Endodermal cell (in vitro differentiated cells): ENCODE measurements around the gene SON. TPM values are rescaled to one million over a fixed set of nuclear protein-coding genes. Genes with fewer than 3 reads are reported as not detected.

Source experiments
- DNase-seq: peaks from one replicate; pipeline ENCODE4 v3.0.0-alpha.2; 2017
- H3K27ac ChIP-seq: 2 replicates; pipeline ENCODE4 v1.5.1; 2013; ENCODE audit warnings: mild to moderate bottlenecking, low read depth, low read length, moderate library complexity
- H3K27me3 ChIP-seq: 2 replicates; pipeline ENCODE4 v1.6.1; 2013; ENCODE audit warnings: mild to moderate bottlenecking, low read length, moderate library complexity; ENCODE audit not compliant: insufficient read depth, control insufficient read depth, poor library complexity, severe bottlenecking
- H3K36me3 ChIP-seq: 2 replicates; pipeline ENCODE4 v1.7.0; 2013; ENCODE audit warnings: mild to moderate bottlenecking, low read length, moderate library complexity; ENCODE audit not compliant: control insufficient read depth, insufficient read depth
- H3K4me1 ChIP-seq: one replicate; pipeline ENCODE4 v1.7.0; 2013; ENCODE audit warnings: low read length; ENCODE audit not compliant: control insufficient read depth, insufficient read depth
- H3K4me3 ChIP-seq: 2 replicates; pipeline ENCODE4 v1.5.1; 2013; ENCODE audit warnings: mild to moderate bottlenecking, low read length, moderate library complexity
- H3K9ac ChIP-seq: 2 replicates; pipeline ENCODE4 v1.6.1; 2013; ENCODE audit warnings: mild to moderate bottlenecking, low read length, moderate library complexity; ENCODE audit not compliant: poor library complexity, severe bottlenecking; ENCODE audit errors: extremely low read depth
- H3K9me3 ChIP-seq: 2 replicates; pipeline ENCODE4 v1.6.1; 2013; ENCODE audit warnings: mild to moderate bottlenecking, low read length, moderate library complexity; ENCODE audit not compliant: control insufficient read depth
- H3K27ac Mint-ChIP-seq: 2 replicates; pipeline ENCODE4 v1.8.0; 2020; ENCODE audit warnings: mixed read lengths
- H3K27me3 Mint-ChIP-seq: 2 replicates; pipeline ENCODE4 v1.8.0; 2021; ENCODE audit warnings: mild to moderate bottlenecking, mixed read lengths; ENCODE audit not compliant: insufficient read depth
- H3K36me3 Mint-ChIP-seq: 2 replicates; pipeline ENCODE4 v1.8.0; 2020; ENCODE audit warnings: low read depth, mixed read lengths
- H3K4me1 Mint-ChIP-seq: 2 replicates; pipeline ENCODE4 v1.8.0; 2020; ENCODE audit warnings: mixed read lengths
- H3K4me3 Mint-ChIP-seq: 2 replicates; pipeline ENCODE4 v1.8.0; 2020; ENCODE audit warnings: mild to moderate bottlenecking, moderate library complexity, mixed read lengths
- H3K9me3 Mint-ChIP-seq: 2 replicates; pipeline ENCODE4 v1.8.0; 2020; ENCODE audit warnings: mild to moderate bottlenecking, mixed read lengths
- WGBS, 2 experiments: methylation state at CpG; one replicate each; pipeline versions ENCODE4 v1.1.5 to v1.1.7; 2013; ENCODE audit warnings: missing lambda C conversion rate in 2 of 2, mixed read lengths in 1 of 2; ENCODE audit not compliant: insufficient coverage in 1 of 2, insufficient read length in 1 of 2; 5-methylcytosine and 5-hydroxymethylcytosine counted together
- total RNA-seq, 2 donors: library from RNA; stranded (reverse); fragmentation: NEBNext Ultra II Directional in 1 of 2; extraction: Animal tissue kit (Norgen Biotek cat#: 25700) in 1 of 2; gene quantifications; 2 replicates in 1 of 2; 3 replicates in 1 of 2; pipeline ENCODE4 v1.2.1, GENCODE V29; 2021
- TF ChIP-seq, protein P1 (sequence below): fragments of 200-600 bp; sonication (generic); conservative IDR thresholded peaks from 2 replicates; pipeline ENCODE4 v1.5.0; 2021; ENCODE audit warnings: antibody characterized with exemption, mild to moderate bottlenecking

Gene SON
- total RNA-seq, 2 donors from 2014 or later, result 283 to 337 TPM

DNA sequence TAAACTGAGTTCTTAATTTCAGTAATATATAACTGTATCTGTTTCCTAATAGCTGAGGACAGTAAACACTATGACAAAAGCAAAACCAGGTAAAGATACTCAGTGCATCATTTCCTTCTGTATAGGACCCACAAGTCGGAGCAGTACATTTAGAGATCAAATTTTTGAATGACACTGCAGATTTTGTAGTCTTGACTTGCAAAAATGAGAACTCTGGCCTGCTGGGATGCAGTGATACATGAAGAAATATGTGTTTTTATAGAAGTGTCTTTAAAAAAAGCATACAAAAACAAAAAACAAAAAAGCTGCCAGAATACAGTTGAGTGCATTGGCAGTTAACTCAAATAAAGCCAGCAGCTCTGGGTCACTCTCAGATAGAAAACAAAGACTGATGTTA, 19.9 kb upstream of the SON start:
- H3K36me3 Mint-ChIP-seq, result peaks cover 65% of the 10 kb centered on the region
- Histone ChIP-seq H3K27ac (no peak overlapping the region), H3K9me3 (no peaks in the 10 kb centered on the region), H3K36me3 (peaks cover 92% of the 10 kb centered on the region), H3K4me3 (no peak overlapping the region), H3K4me1 (no peaks in the 10 kb centered on the region), H3K27me3 (no peaks in the 10 kb centered on the region), H3K9ac (no peak overlapping the region)
- no peak overlapping the region for H3K27ac Mint-ChIP-seq
- no peaks in the 10 kb centered on the region for H3K4me1 Mint-ChIP-seq
- no peaks in the 10 kb centered on the region for H3K9me3 Mint-ChIP-seq
- TF ChIP-seq, protein P1, sequence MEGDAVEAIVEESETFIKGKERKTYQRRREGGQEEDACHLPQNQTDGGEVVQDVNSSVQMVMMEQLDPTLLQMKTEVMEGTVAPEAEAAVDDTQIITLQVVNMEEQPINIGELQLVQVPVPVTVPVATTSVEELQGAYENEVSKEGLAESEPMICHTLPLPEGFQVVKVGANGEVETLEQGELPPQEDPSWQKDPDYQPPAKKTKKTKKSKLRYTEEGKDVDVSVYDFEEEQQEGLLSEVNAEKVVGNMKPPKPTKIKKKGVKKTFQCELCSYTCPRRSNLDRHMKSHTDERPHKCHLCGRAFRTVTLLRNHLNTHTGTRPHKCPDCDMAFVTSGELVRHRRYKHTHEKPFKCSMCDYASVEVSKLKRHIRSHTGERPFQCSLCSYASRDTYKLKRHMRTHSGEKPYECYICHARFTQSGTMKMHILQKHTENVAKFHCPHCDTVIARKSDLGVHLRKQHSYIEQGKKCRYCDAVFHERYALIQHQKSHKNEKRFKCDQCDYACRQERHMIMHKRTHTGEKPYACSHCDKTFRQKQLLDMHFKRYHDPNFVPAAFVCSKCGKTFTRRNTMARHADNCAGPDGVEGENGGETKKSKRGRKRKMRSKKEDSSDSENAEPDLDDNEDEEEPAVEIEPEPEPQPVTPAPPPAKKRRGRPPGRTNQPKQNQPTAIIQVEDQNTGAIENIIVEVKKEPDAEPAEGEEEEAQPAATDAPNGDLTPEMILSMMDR, result no peak
- no peak for DNase-seq
- WGBS, 2 experiments, result 96% methylated on average over 1 of the region's 1 CpG; no CpG with 5 or more reads in 1 of the 2 experiments
- H3K27me3 Mint-ChIP-seq, result no peaks in the 10 kb centered on the region
- no peak overlapping the region for H3K4me3 Mint-ChIP-seq

DNA sequence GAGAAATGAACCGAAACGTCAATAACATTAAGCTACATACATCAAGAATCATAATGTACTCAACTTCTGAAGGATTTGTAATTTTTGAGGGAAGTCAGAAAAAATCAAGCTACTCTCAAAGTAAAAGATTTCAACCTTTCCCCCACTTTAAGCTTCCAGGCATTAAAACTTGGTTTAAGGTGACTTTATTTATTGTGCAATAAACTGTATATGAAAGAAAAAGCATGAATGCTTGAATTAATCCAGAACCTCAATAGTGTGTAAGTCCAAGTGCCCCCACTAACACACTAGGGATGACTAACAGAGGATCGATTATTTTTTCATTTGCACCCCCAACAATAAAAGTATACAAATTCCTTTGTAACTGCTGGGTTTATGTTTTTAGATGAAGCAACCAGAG, 11.8 kb upstream of the SON start:
- Mint-ChIP-seq H3K9me3 (no peaks in the 10 kb centered on the region), H3K27ac (no peak overlapping the region), H3K4me3 (no peak overlapping the region), H3K4me1 (no peaks in the 10 kb centered on the region), H3K36me3 (peaks cover 78% of the 10 kb centered on the region), H3K27me3 (no peaks in the 10 kb centered on the region)
- H3K9ac ChIP-seq, result no peak overlapping the region
- DNase-seq, result no peak
- H3K4me3 ChIP-seq, result no peak overlapping the region
- peaks cover 95% of the 10 kb centered on the region for H3K36me3 ChIP-seq
- no peak overlapping the region for H3K27ac ChIP-seq
- H3K4me1 ChIP-seq, result no peaks in the 10 kb centered on the region
- TF ChIP-seq, protein P1, result no peak
- H3K9me3 ChIP-seq, result no peaks in the 10 kb centered on the region
- no peaks in the 10 kb centered on the region for H3K27me3 ChIP-seq
- 100% methylated on average over 2 of the region's 3 CpGs; no CpG with 5 or more reads in 1 of the 2 experiments for WGBS, 2 experiments

DNA sequence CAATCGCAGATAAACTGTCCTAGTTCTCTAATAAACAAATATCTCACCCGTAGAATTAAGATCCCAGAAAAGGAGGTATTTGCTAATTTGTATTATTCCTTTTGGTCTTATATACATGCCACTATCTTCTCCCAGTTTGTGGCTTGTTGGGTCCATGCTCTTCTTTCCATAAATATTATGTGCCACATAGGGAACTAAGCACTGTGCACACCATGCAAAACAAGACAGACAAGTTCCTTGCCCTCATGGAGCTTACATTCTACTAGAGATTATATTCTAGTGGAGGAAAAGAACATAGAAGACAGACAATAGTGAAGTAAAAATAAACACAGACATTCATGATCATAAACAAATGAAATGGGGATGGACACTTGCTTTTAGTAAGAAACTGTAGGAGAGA, 5.6 kb upstream of the SON start:
- no peak for DNase-seq
- H3K4me1 Mint-ChIP-seq, result peaks cover 8% of the 10 kb centered on the region
- Histone ChIP-seq H3K27ac (no peak overlapping the region), H3K4me3 (no peak overlapping the region), H3K36me3 (peaks cover 67% of the 10 kb centered on the region), H3K9me3 (peaks cover 10% of the 10 kb centered on the region), H3K27me3 (no peaks in the 10 kb centered on the region), H3K9ac (no peak overlapping the region), H3K4me1 (no peaks in the 10 kb centered on the region)
- TF ChIP-seq, protein P1, result no peak
- WGBS, 2 experiments, result 100% methylated on average over 1 of the region's 2 CpGs; no CpG with 5 or more reads in 1 of the 2 experiments
- no peak overlapping the region for H3K27ac Mint-ChIP-seq
- H3K9me3 Mint-ChIP-seq, result no peaks in the 10 kb centered on the region
- no peak overlapping the region for H3K4me3 Mint-ChIP-seq
- H3K27me3 Mint-ChIP-seq, result no peaks in the 10 kb centered on the region
- peaks cover 64% of the 10 kb centered on the region for H3K36me3 Mint-ChIP-seq
